HFFc6 (cell line): ENCODE results near the gene SENP7. TPM values are rescaled to one million over a fixed set of nuclear protein-coding genes. Genes with fewer than 3 reads are reported as not detected.

Source experiments
- DNase-seq: peaks from one replicate; pipeline ENCODE4 v3.0.0-alpha.2; 2018
- H3K27ac Mint-ChIP-seq: 2 replicates; pipeline ENCODE4 v1.8.0; 2020; ENCODE audit warnings: mild to moderate bottlenecking, mixed read lengths
- H3K27me3 Mint-ChIP-seq: 2 replicates; pipeline ENCODE4 v1.8.0; 2021; ENCODE audit warnings: mild to moderate bottlenecking, moderate library complexity, mixed read lengths; ENCODE audit not compliant: insufficient read depth
- H3K36me3 Mint-ChIP-seq: 2 replicates; pipeline ENCODE4 v1.8.0; 2021; ENCODE audit warnings: low read depth, mixed read lengths
- H3K4me1 Mint-ChIP-seq: 2 replicates; pipeline ENCODE4 v1.8.0; 2020; ENCODE audit warnings: low read depth, mixed read lengths
- H3K4me3 Mint-ChIP-seq: 2 replicates; pipeline ENCODE4 v1.8.0; 2020; ENCODE audit warnings: mild to moderate bottlenecking, moderate library complexity, mixed read lengths
- H3K9me3 Mint-ChIP-seq: 2 replicates; pipeline ENCODE4 v1.8.0; 2020; ENCODE audit warnings: mild to moderate bottlenecking, mixed read lengths
- CTCF ChIP-seq: fragments of 200-600 bp; sonication (generic); IDR thresholded peaks from 2 replicates; pipeline ENCODE4 v1.5.0; 2021; ENCODE audit warnings: antibody characterized with exemption, mild to moderate bottlenecking
- total RNA-seq, 6 experiments: library from RNA; stranded (reverse); fragmentation: NEBNext Ultra II Directional; extraction: Animal tissue kit (Norgen Biotek cat#: 25700); gene quantifications; 2 replicates in 1 of 6; 3 replicates in 5 of 6; pipeline ENCODE4 v1.2.3, GENCODE V29; 2021

Gene SENP7
- total RNA-seq, 6 experiments from 2014 or later, result 4.1 to 6.7 (median 5.6) TPM

- no peak for DNase-seq
- Mint-ChIP-seq H3K27ac (no peak overlapping the region), H3K9me3 (peaks cover 6% of the 10 kb centered on the region; the same call in 1 of the 2 replicates), H3K4me3 (no peak overlapping the region), H3K4me1 (peaks cover 35% of the 10 kb centered on the region), H3K27me3 (peaks cover 25% of the 10 kb centered on the region), H3K36me3 (no peaks in the 10 kb centered on the region; the same call in 1 of the 2 replicates)
- TF ChIP-seq CTCF, result no peak
Measured at GRCh38 chr3:101535221-101535620, 22.2 kb upstream of the SENP7 start.

DNA sequence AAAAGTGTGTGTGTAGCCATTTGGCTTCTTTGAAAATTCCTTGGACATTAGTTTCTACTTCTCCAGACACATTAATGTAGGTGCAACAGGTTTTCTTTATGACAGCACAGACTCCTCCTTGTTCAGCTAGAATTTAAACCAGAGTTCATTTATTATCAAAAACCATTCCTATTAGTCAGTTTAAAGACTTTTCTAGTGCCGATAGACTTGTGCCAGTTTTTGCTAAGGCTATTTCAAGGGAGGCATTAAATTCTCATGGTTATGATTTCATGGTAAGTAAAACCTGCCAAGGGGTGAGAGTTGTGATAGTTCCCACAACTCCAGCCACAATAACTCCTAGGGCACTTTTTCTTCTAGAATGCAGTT lies 20.6 kb upstream of the SENP7 start:
- Mint-ChIP-seq H3K4me3 (no peak overlapping the region), H3K27me3 (peaks cover 11% of the 10 kb centered on the region), H3K4me1 (peaks cover 35% of the 10 kb centered on the region), H3K9me3 (no peaks in the 10 kb centered on the region), H3K36me3 (no peaks in the 10 kb centered on the region), H3K27ac (no peak overlapping the region; the same call in 1 of the 2 replicates)
- TF ChIP-seq CTCF, result no peak
- peak; percentile 8 for DNase-seq

- peaks cover 35% of the 10 kb centered on the region for H3K4me1 Mint-ChIP-seq
- no peak for TF ChIP-seq CTCF
- DNase-seq, result no peak
- H3K4me3 Mint-ChIP-seq, result peak overlapping the region; percentile 4; the same call in 1 of the 2 replicates
- no peaks in the 10 kb centered on the region for H3K9me3 Mint-ChIP-seq
- H3K27ac Mint-ChIP-seq, result no peak overlapping the region; the same call in 1 of the 2 replicates
- H3K36me3 Mint-ChIP-seq, result no peaks in the 10 kb centered on the region
- H3K27me3 Mint-ChIP-seq, result peaks cover 6% of the 10 kb centered on the region
Measured at GRCh38 chr3:101532783-101533602, 20.0 kb upstream of the SENP7 start.

GRCh38 chr3:101531473-101532086 lies 18.6 kb upstream of the SENP7 start:
- no peak overlapping the region for H3K27ac Mint-ChIP-seq
- H3K9me3 Mint-ChIP-seq, result no peaks in the 10 kb centered on the region
- H3K4me3 Mint-ChIP-seq, result no peak overlapping the region

DNA sequence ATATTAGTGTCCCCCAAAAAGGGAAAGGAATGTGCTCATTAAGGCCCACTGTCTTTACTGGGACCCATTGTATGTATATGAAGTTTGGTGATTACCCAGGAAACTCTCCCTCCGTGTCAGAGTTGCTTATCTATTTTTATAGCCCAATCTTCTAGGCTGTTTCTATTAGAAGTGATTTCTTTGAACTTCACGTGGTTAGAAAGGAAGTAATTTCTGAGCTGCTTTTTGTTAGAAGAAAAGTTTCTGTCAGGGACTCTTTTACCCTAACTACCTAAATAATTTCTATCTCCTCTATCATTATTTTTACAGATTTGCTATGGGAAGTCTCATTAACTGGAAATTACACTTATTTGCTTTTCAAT lies 17.7 kb upstream of the SENP7 start:
- no peaks in the 10 kb centered on the region for H3K36me3 Mint-ChIP-seq
- H3K27me3 Mint-ChIP-seq, result no peaks in the 10 kb centered on the region; the same call in 1 of the 2 replicates
- H3K27ac Mint-ChIP-seq, result no peak overlapping the region
- H3K9me3 Mint-ChIP-seq, result no peaks in the 10 kb centered on the region
- peaks cover 35% of the 10 kb centered on the region for H3K4me1 Mint-ChIP-seq
- TF ChIP-seq CTCF, result no peak
- no peak overlapping the region for H3K4me3 Mint-ChIP-seq
- no peak for DNase-seq

More at GRCh38 chr3:101531473-101532086, 18.6 kb upstream of the SENP7 start:
- Mint-ChIP-seq H3K36me3 (no peaks in the 10 kb centered on the region), H3K27me3 (no peaks in the 10 kb centered on the region; the same call in 1 of the 2 replicates), H3K4me1 (peaks cover 35% of the 10 kb centered on the region)
- no peak for DNase-seq
- TF ChIP-seq CTCF, result no peak
